ENCODE results near the gene SPI1. TPM values are rescaled to one million over a fixed set of nuclear protein-coding genes. Genes with fewer than 3 reads are reported as not detected.

Gene SPI1
- total and polyA plus RNA-seq, 9 donors, result 3.6 to 8.2 (median 5.9) TPM

DNA sequence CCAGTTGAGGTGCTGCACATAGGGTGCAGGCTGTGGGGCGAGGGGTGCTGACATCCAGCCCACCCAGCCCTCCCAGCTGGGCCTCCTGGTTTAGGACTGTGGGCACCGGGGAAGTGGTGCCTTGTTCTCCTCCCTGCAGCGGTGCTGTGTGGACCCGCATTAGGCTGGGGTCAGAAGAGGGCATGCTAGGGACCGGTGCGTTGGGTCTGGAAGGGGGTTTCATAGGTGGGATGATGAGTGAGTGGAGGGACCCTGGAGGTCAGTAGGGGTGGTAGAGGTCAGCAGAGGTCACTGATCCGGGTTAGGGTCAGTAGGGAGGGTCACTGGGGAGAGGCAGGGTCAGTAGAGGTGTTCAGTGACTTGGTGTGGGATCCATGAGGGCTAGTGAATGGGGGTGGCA lies 19.2 kb downstream of the SPI1 start:
- Histone ChIP-seq H3K4me3 (ENCODE audit: low read length) (no peak overlapping the region), H3K9me3 (replicated peaks; ENCODE audit: control insufficient read depth, low read depth, low read length) (no peaks in the 10 kb centered on the region), H3K4me1 (ENCODE audit: control insufficient read depth, insufficient read depth, low read length) (peaks cover 5% of the 10 kb centered on the region), H3K27me3 (ENCODE audit: control insufficient read depth, insufficient read depth, low read length) (no peaks in the 10 kb centered on the region), H3K36me3 (ENCODE audit: control insufficient read depth, insufficient read depth, low read length) (no peaks in the 10 kb centered on the region), H3K27ac (ENCODE audit: low read length) (no peak overlapping the region)
- 72% methylated on average over 5 of the region's 7 CpGs for WGBS (ENCODE audit: insufficient coverage)
- no peak for DNase-seq

DNA sequence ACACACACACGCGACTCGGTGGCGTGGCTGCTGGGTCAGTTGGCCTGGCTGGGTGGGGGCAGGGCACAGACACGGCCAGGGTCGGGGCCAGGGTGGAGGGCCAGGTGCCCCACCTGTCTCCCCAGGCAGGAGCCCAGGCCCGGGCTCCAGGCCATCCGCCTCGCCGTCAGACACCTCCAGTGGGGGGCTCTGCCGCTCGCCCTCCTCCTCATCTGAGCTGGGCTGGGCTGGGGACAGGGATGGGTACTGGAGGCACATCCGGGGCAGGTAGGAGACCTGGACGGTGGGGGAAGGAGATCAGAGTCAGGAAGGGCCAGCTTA lies 19.7 kb downstream of the SPI1 start:
- no peak overlapping the region for H3K27ac ChIP-seq (ENCODE audit: low read length)
- no peak for DNase-seq
- no peaks in the 10 kb centered on the region for H3K27me3 ChIP-seq (ENCODE audit: control insufficient read depth, insufficient read depth, low read length)
- no peak overlapping the region for H3K4me3 ChIP-seq (ENCODE audit: low read length)
- 71% methylated on average over 13 of the region's 14 CpGs for WGBS (ENCODE audit: insufficient coverage)
- H3K9me3 ChIP-seq (replicated peaks; ENCODE audit: control insufficient read depth, low read depth, low read length), result no peaks in the 10 kb centered on the region
- H3K36me3 ChIP-seq (ENCODE audit: control insufficient read depth, insufficient read depth, low read length), result no peaks in the 10 kb centered on the region
- H3K4me1 ChIP-seq (ENCODE audit: control insufficient read depth, insufficient read depth, low read length), result peaks cover 5% of the 10 kb centered on the region

DNA sequence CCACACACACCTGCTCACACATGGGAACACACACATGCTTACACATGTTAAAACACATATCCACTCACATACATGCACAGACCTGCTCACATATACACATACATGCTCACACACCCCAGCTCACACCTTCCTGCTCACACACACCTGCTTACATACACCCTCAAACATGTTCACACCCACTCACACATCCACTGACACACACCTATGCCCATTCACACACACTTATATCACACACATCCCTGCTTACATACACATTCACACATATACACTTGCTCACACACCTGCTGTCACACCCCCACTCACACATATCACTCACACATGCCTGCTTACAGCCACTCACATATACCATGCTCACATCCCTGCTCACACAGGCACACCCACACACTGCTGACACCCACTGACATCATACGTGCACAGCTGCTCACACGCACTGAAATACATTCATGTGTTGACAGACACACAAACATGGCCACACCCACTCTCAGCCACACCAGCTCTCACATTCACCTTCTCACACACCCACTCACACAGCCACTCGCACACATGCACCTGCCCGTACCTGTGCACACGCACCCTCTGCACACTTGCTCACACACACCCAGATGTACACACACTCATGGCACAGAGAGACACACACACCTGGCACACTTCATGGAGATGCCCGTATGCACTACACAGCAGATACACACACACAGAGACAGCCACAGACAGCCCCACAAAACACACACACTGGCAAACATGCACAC lies 20.2 kb downstream of the SPI1 start:
- H3K9me3 ChIP-seq (replicated peaks; ENCODE audit: control insufficient read depth, low read depth, low read length), result no peaks in the 10 kb centered on the region
- no peaks in the 10 kb centered on the region for H3K36me3 ChIP-seq (ENCODE audit: control insufficient read depth, insufficient read depth, low read length)
- H3K27me3 ChIP-seq (ENCODE audit: control insufficient read depth, insufficient read depth, low read length), result no peaks in the 10 kb centered on the region
- no peak for DNase-seq
- H3K4me3 ChIP-seq (ENCODE audit: low read length), result no peak overlapping the region
- H3K4me1 ChIP-seq (ENCODE audit: control insufficient read depth, insufficient read depth, low read length), result peaks cover 5% of the 10 kb centered on the region
- no peak overlapping the region for H3K27ac ChIP-seq (ENCODE audit: low read length)
- whole genome bisulfite sequencing (ENCODE audit: insufficient coverage), result 88% methylated on average over 5 of the region's 6 CpGs

DNA sequence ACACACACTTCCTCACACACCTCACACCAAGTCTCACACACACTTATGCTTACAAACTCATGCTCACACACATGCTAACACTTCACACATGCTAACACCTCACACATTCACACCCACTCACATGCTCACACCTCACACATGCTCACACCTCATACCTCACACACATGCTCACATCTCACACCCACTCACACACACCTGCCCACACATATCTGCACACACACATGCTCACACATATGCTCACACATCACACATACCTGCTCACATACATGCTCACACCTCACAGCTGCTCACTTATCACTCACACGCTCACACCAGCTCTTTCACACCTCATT lies 21.4 kb downstream of the SPI1 start:
- WGBS (ENCODE audit: insufficient coverage), result 88% methylated on average over 1 of the region's 1 CpG
- DNase-seq, result no peak
- no peaks in the 10 kb centered on the region for H3K9me3 ChIP-seq (replicated peaks; ENCODE audit: control insufficient read depth, low read depth, low read length)
- H3K4me1 ChIP-seq (ENCODE audit: control insufficient read depth, insufficient read depth, low read length), result peaks cover 5% of the 10 kb centered on the region
- no peak overlapping the region for H3K4me3 ChIP-seq (ENCODE audit: low read length)
- H3K36me3 ChIP-seq (ENCODE audit: control insufficient read depth, insufficient read depth, low read length), result no peaks in the 10 kb centered on the region
- no peaks in the 10 kb centered on the region for H3K27me3 ChIP-seq (ENCODE audit: control insufficient read depth, insufficient read depth, low read length)
- H3K27ac ChIP-seq (ENCODE audit: low read length), result no peak overlapping the region

DNA sequence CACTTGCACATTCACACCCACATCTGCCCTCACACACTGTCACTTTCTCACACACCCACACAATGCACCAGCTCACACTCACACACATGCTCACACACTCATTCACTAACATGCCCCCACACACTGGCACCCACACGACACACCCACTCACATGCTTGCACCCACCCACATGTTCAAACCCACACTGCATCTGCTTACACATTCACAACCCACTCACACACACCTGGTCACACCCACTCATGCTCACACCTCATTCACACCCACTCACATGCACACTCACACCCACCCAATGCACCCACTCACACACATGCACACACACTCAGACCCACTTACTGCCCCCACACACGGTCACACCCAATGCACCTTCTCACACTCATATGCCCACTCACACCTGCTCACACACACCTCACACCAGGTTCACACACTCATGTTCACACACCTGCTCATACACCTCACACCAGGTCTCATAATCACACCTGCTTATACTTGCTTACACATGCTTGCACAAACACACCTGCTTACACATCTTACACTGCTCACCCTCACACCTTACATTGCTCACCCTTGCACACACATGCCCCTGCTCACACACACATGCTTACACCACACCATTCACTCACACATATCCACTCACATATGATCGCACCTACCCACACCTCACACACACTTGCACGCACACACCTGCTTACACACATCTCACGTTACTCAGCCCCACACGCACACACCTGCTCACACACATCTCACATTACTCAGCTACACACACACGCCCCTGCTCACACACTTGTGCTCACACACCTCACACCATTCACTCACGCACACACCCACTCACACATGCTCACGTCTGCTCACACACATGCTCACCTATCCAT lies 22.0 kb downstream of the SPI1 start:
- no peaks in the 10 kb centered on the region for H3K9me3 ChIP-seq (replicated peaks; ENCODE audit: control insufficient read depth, low read depth, low read length)
- H3K27me3 ChIP-seq (ENCODE audit: control insufficient read depth, insufficient read depth, low read length), result no peaks in the 10 kb centered on the region
- H3K27ac ChIP-seq (ENCODE audit: low read length), result no peak overlapping the region
- no peak overlapping the region for H3K4me3 ChIP-seq (ENCODE audit: low read length)
- WGBS (ENCODE audit: insufficient coverage), result 92% methylated on average over 9 of the region's 9 CpGs
- H3K4me1 ChIP-seq (ENCODE audit: control insufficient read depth, insufficient read depth, low read length), result peaks cover 5% of the 10 kb centered on the region
- H3K36me3 ChIP-seq (ENCODE audit: control insufficient read depth, insufficient read depth, low read length), result no peaks in the 10 kb centered on the region
- no peak for DNase-seq

DNA sequence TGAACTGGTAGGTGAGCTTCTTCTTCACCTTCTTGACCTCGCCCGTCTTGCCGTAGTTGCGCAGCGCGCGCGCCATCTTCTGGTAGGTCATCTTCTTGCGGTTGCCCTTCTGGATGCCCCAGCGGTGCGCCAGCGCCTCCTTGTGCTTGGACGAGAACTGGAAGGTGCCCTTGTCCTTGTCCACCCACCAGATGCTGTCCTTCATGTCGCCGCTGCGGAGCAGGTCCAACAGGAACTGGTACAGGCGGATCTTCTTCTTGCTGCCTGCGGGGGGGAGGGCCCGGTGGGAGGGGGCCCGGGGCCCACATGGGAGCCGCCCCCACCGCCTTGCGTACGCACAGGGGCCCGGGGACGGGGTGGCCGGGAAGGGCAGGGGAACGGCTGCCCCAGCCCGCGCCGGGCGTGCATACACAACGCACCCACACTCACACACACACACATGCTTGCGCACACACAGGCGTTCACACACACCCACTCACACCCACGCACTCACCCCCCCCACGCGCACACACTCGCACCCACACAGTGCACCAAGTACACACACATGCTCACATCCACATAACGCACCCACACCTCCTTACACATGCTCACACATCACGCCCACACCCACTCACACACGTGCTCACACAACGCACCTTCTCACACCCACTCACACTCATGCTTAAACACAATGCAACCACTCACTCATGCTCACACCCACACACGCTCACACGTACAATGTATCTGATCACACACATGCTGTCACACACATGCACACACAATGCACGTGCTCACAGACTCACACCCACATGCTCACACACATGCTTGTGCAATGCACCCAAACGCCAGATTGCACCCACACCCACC lies 22.8 kb downstream of the SPI1 start:
- DNase-seq, result peak; percentile 93
- Histone ChIP-seq H3K27ac (ENCODE audit: low read length) (no peak overlapping the region), H3K4me3 (ENCODE audit: low read length) (peak overlapping the region; percentile 25), H3K36me3 (ENCODE audit: control insufficient read depth, insufficient read depth, low read length) (no peaks in the 10 kb centered on the region), H3K4me1 (ENCODE audit: control insufficient read depth, insufficient read depth, low read length) (peaks cover 5% of the 10 kb centered on the region), H3K27me3 (ENCODE audit: control insufficient read depth, insufficient read depth, low read length) (no peaks in the 10 kb centered on the region), H3K9me3 (replicated peaks; ENCODE audit: control insufficient read depth, low read depth, low read length) (no peaks in the 10 kb centered on the region)
- WGBS (ENCODE audit: insufficient coverage), result 26% methylated on average over 41 of the region's 47 CpGs

DNA sequence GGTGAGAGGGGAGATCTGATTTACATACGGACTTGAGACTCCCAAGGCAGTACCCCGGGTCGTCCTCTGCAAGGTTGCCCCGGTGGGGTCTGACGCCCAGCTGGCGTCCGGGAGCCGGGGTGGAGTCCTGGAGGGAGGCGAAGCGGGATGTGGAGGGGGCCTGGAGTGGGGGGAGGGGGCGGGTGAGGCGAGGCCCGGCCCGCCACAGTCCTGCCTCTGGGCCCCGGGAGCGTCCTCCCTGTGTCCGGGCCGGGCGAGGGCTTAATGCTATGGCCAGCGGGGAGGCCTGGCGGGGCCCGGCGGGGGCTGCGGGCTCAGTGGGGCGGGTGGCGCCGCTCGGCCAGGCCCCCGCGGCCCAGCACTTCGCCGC lies 23.4 kb downstream of the SPI1 start:
- no peak overlapping the region for H3K27ac ChIP-seq (ENCODE audit: low read length)
- peaks cover 5% of the 10 kb centered on the region for H3K4me1 ChIP-seq (ENCODE audit: control insufficient read depth, insufficient read depth, low read length)
- no peaks in the 10 kb centered on the region for H3K9me3 ChIP-seq (replicated peaks; ENCODE audit: control insufficient read depth, low read depth, low read length)
- no peaks in the 10 kb centered on the region for H3K36me3 ChIP-seq (ENCODE audit: control insufficient read depth, insufficient read depth, low read length)
- WGBS (ENCODE audit: insufficient coverage), result 10% methylated on average over 28 of the region's 32 CpGs
- peak; percentile 40 for DNase-seq
- peak overlapping the region; percentile 25 for H3K4me3 ChIP-seq (ENCODE audit: low read length)
- H3K27me3 ChIP-seq (ENCODE audit: control insufficient read depth, insufficient read depth, low read length), result no peaks in the 10 kb centered on the region

DNA sequence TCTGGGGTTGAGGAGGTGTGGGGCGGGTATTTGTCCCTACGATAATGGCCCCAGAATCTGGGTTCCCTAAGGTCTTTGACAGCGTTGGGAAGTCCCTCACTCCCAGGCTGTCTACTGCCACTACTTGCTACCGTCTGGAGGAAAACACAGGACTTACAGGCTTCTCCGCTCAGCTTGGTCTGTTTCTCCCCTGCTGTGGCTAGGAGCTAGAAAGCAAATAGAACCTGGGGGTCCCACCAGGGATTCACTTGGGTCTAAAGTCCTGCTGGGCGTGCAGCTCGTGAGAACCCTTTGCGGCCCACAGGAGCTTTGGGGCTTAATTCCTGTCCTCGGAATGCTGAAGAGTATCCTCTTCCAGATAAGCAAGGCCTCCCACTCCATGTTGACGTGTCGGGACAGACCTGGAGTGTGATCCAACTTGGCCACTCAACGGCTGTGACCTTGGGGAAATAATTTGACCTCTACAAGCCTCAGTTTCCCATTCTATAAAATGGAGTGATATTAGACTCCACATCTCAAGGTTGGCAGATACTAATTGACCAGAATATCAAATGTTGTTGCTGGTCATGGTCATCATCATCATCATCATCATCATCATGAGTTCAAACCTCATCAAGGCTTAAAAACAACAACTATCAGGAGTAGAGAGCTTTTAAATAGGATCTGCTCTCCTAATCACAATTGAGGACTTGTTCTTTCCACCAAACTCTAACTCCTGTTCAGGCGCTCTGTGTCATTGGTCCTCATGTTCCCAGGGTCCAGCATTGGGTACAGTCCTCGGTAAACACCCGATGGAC lies 24.2 kb downstream of the SPI1 start:
- Histone ChIP-seq H3K27me3 (ENCODE audit: control insufficient read depth, insufficient read depth, low read length) (no peaks in the 10 kb centered on the region), H3K4me3 (ENCODE audit: low read length) (no peak overlapping the region), H3K27ac (ENCODE audit: low read length) (no peak overlapping the region), H3K9me3 (replicated peaks; ENCODE audit: control insufficient read depth, low read depth, low read length) (no peaks in the 10 kb centered on the region), H3K4me1 (ENCODE audit: control insufficient read depth, insufficient read depth, low read length) (peaks cover 5% of the 10 kb centered on the region), H3K36me3 (ENCODE audit: control insufficient read depth, insufficient read depth, low read length) (no peaks in the 10 kb centered on the region)
- 88% methylated on average over 6 of the region's 15 CpGs for WGBS (ENCODE audit: insufficient coverage)
- no peak for DNase-seq

DNA sequence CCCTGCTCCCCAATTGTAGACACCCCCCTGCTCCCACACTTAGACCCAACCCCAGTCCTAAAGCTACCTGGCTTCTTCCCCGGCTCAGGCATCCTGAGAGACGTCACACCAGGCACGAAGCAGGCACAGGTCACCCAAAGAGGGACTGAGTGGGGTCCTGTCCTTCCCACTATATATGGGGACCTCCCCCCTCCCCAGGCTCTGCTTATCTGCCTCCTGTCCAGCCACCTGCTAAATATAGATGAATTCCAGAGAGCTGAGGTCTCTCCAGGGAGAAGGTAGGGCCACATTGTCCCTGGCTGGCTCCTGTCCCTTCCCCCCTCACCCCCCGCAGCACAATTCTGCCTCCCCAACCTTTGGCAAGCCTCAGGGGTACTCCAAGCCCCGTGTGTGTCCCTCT lies 25.8 kb downstream of the SPI1 start, which contains the start of gene MYBPC3:
TSS of gene MYBPC3 (minus strand) at position 147 of the 400 bp plus-strand sequence. CDS start at position 92, 55 bp downstream.
- Histone ChIP-seq H3K9me3 (replicated peaks; ENCODE audit: control insufficient read depth, low read depth, low read length) (no peaks in the 10 kb centered on the region), H3K4me3 (ENCODE audit: low read length) (no peak within 1 kb of the TSS), H3K27ac (ENCODE audit: low read length) (no peak within 1 kb of the TSS), H3K4me1 (ENCODE audit: control insufficient read depth, insufficient read depth, low read length) (peaks cover 5% of the 10 kb centered on the region), H3K36me3 (ENCODE audit: control insufficient read depth, insufficient read depth, low read length) (no peaks in the 10 kb centered on the region), H3K27me3 (ENCODE audit: control insufficient read depth, insufficient read depth, low read length) (no peaks in the 10 kb centered on the region)
- 67% methylated on average over 1 of the region's 5 CpGs for WGBS (ENCODE audit: insufficient coverage)
- no peak for DNase-seq
